Fibroblast of skin of back (primary cell): Measurements from ENCODE around the gene POMT1.
"Not testable (repeated sequence)": the region's sequence is repeated elsewhere in the genome, so short reads cannot be mapped to it uniquely, and the experiment has no call there.

Source experiments
- DNase-seq: peaks from one replicate; pipeline ENCODE4 v3.0.0-alpha.2; 2013

Gene POMT1

GRCh38 chr9:131525643-131526565, 23.2 kb downstream of the POMT1 start:
- no peak for DNase-seq

GRCh38 chr9:131528186-131528585, 25.5 kb downstream of the POMT1 start:
- DNase-seq, result no peak

- no peak for DNase-seq
Observed at GRCh38 chr9:131528886-131529505, 26.3 kb downstream of the POMT1 start.

- DNase-seq, result no peak
Observed at GRCh38 chr9:131529597-131530545, 27.2 kb downstream of the POMT1 start.

- DNase-seq, result peak; percentile 42
Observed at GRCh38 chr9:131530546-131530919, 27.8 kb downstream of the POMT1 start.

- peak; percentile 81 for DNase-seq
Observed at GRCh38 chr9:131530920-131531832, 28.5 kb downstream of the POMT1 start, which contains the start of gene UCK1. Gene UCK1 (minus strand): TSS chr9:131531263. CDS start chr9:131531174, 89 bp downstream.

GRCh38 chr9:131534721-131535237, 32.1 kb downstream of the POMT1 start:
- no peak for DNase-seq

GRCh38 chr9:131537946-131538345, 35.2 kb downstream of the POMT1 start:
- no peak for DNase-seq

- DNase-seq, result no peak
Observed at GRCh38 chr9:131539223-131539923, 36.7 kb downstream of the POMT1 start.

- DNase-seq, result no peak
Observed at GRCh38 chr9:131543141-131543540, 40.4 kb downstream of the POMT1 start.

GRCh38 chr9:131545003-131545785, 42.5 kb downstream of the POMT1 start, which contains the start of gene PRRT1B:
Gene PRRT1B (plus strand): TSS chr9:131545523. CDS start chr9:131545616, 93 bp downstream.
- DNase-seq, result no peak

GRCh38 chr9:131545786-131546335, 43.1 kb downstream of the POMT1 start:
- DNase-seq, result no peak

- DNase-seq, result peak; percentile 17
Observed at GRCh38 chr9:131546336-131547084, 43.8 kb downstream of the POMT1 start.

GRCh38 chr9:131549186-131549585, 46.5 kb downstream of the POMT1 start:
- DNase-seq, result not testable (repeated sequence)

- not testable (repeated sequence) for DNase-seq
Observed at GRCh38 chr9:131550465-131550864, 47.7 kb downstream of the POMT1 start.

GRCh38 chr9:131552030-131552429, 49.3 kb downstream of the POMT1 start:
- no peak for DNase-seq

- no peak for DNase-seq
Observed at GRCh38 chr9:131554087-131554842, 51.5 kb downstream of the POMT1 start.
